Esophagus squamous epithelium (tissue), 5 donors: ENCODE data around the gene KAZALD1. TPM values are rescaled to one million over a fixed set of nuclear protein-coding genes. Genes with fewer than 3 reads are reported as not detected.

ENCODE experiments used
- DNase-seq: peaks from one replicate; lab custom pipeline; 2025; lab: John Stamatoyannopoulos, UW
- H3K27ac ChIP-seq, 4 donors: fragments of 200-600 bp; sonication (generic); one replicate each; pipeline ENCODE4 v1.5.1; 2016 to 2019; ENCODE audit warnings: mild to moderate bottlenecking in 1 of 4
- H3K27me3 ChIP-seq, 4 donors: fragments of 200-600 bp; sonication (generic); 1 replicate in 3 of 4; 2 replicates in 1 of 4; pipeline versions ENCODE4 v1.5.1 to v1.6.0; 2017 to 2021; ENCODE audit warnings: antibody characterized with exemption in 1 of 4
- H3K36me3 ChIP-seq, 3 donors: fragments of 200-600 bp; sonication (generic); one replicate each; pipeline ENCODE4 v1.5.1; 2016 to 2019
- H3K4me1 ChIP-seq, 3 donors: fragments of 200-600 bp; sonication (generic); one replicate each; pipeline ENCODE4 v1.5.1; 2017 to 2019
- H3K4me3 ChIP-seq, 4 donors: fragments of 200-600 bp; sonication (generic); 1 replicate in 3 of 4; 2 replicates in 1 of 4; pipeline ENCODE4 v1.5.1; 2016 to 2019; ENCODE audit warnings: mild to moderate bottlenecking in 2 of 4, moderate library complexity in 1 of 4
- H3K9me3 ChIP-seq, 3 donors: fragments of 200-600 bp; sonication (generic); one replicate each; pipeline ENCODE4 v1.5.1; 2016 to 2019
- POLR2A ChIP-seq, 4 donors: fragments of 450-650 bp; IDR thresholded peaks; one replicate each; pipeline ENCODE4 v1.6.1; 2017; ENCODE audit warnings: antibody characterized with exemption in 4 of 4, mild to moderate bottlenecking in 4 of 4, moderate library complexity in 3 of 4
- WGBS, 2 donors: methylation state at CpG; one replicate each; pipeline ENCODE4 v1.1.5; 2018; 5-methylcytosine and 5-hydroxymethylcytosine counted together
- intact Hi-C: fragments of 100-400 bp; cut with DNase I; formaldehyde crosslinking; loops from one replicate; pipeline ENCODE4 v1.15.0; 2022
- total RNA-seq, 4 donors: library from RNA; depleted of rRNA; stranded (reverse); fragments of >200 nt; gene quantifications; one replicate each; pipeline ENCODE4 v1.1.0, GENCODE V29; 2016
- TF ChIP-seq, protein P1 (sequence below), 6 experiments: fragments of 450-650 bp in 4 of 6; fragments of 200-600 bp in 2 of 6; sonication (generic) in 2 of 6; IDR thresholded peaks; one replicate each; pipeline ENCODE4 v1.5.1; 2016 to 2019; ENCODE audit warnings: antibody characterized with exemption in 6 of 6, mild to moderate bottlenecking in 4 of 6, moderate library complexity in 4 of 6
- donor health status: DM: yes; HTN: yes; CAD: no.

KAZALD1 gene
- total RNA-seq, 4 donors from 2014 or later = 0.47 to 1.4 (median 1.1) TPM; not detected in 1

DNA sequence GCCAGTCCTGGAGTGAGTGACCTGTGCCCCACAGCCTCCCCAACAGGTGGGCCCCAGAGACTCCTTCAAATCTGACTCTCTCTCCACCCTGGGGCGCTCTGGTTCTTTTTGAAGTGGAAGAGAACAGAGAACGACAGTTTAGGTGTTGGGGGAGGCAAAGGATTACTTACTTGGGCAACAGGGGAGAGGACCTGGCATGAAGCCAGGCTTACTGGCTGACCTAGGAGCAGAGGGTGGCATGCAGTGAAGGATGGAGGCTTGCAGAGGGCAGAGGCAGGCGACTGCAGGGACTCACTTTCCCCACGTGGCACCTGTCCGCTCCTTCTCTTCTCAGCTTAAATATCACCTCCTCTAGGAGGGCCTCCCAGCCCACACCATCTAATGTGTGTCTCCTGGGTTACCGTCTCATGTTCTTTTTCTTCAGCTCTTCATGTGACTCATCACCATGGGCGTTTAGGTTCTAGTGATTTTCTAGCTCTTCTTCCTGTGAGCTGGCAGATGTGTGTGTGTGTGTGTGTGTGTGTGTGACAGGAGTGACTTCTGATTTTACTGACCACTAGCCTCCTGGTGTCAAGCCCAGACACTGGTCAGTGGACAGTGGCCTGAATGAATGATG, 46.7 kb upstream of the KAZALD1 start:
- peaks cover 15 to 38% (median 22%) of the 10 kb centered on the region in 3 donors for H3K4me1 ChIP-seq
- no peak overlapping the region for H3K4me3 ChIP-seq
- intact Hi-C loops = no loop called here
- no peak overlapping the region for H3K27ac ChIP-seq
- peaks cover 0 to 39% (median 0%) of the 10 kb centered on the region in 4 donors for H3K27me3 ChIP-seq
- H3K9me3 ChIP-seq = no peaks in the 10 kb centered on the region
- H3K36me3 ChIP-seq = no peaks in the 10 kb centered on the region
- WGBS, 2 donors = 17 to 31% methylated on average over 2 to 5 of the region's 7 CpGs
- DNase-seq = no peak
- no peak for TF ChIP-seq POLR2A (IDR thresholded peaks at IDR 0.05)
- TF ChIP-seq, protein P1, sequence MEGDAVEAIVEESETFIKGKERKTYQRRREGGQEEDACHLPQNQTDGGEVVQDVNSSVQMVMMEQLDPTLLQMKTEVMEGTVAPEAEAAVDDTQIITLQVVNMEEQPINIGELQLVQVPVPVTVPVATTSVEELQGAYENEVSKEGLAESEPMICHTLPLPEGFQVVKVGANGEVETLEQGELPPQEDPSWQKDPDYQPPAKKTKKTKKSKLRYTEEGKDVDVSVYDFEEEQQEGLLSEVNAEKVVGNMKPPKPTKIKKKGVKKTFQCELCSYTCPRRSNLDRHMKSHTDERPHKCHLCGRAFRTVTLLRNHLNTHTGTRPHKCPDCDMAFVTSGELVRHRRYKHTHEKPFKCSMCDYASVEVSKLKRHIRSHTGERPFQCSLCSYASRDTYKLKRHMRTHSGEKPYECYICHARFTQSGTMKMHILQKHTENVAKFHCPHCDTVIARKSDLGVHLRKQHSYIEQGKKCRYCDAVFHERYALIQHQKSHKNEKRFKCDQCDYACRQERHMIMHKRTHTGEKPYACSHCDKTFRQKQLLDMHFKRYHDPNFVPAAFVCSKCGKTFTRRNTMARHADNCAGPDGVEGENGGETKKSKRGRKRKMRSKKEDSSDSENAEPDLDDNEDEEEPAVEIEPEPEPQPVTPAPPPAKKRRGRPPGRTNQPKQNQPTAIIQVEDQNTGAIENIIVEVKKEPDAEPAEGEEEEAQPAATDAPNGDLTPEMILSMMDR (IDR thresholded peaks at IDR 0.05) = no peak

DNA sequence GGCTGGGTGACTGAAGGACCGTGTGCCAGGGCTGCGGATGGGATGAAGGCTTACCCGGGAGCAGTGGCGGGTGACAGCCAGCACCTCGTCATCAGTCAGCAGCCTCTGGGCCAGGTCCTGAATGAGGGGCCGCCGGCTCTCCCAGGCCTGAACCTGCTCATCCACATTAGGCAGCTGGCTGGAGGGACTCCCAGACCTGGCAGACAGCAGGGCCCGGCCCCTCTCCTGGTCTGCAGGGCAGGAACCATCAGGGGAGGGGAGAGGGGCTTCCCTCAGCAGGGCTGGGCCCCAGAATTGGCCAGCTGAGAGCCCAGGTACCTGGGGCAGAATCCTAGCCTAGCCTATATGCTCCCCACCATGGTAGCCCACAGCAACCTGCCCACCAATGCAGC, 46.2 kb upstream of the KAZALD1 start:
- H3K36me3 ChIP-seq = no peaks in the 10 kb centered on the region
- H3K4me3 ChIP-seq = no peak overlapping the region
- TF ChIP-seq POLR2A (IDR thresholded peaks at IDR 0.05) = no peak
- TF ChIP-seq, protein P1 (IDR thresholded peaks at IDR 0.05) = no peak
- intact Hi-C loops = no loop called here
- no peak overlapping the region for H3K27ac ChIP-seq
- peaks cover 0 to 44% (median 0%) of the 10 kb centered on the region in 4 donors for H3K27me3 ChIP-seq
- H3K9me3 ChIP-seq = no peaks in the 10 kb centered on the region
- no peak for DNase-seq
- peaks cover 15 to 38% (median 22%) of the 10 kb centered on the region in 3 donors for H3K4me1 ChIP-seq
- WGBS, 2 donors = no CpG with 5 or more reads among the region's 8 CpGs

DNA sequence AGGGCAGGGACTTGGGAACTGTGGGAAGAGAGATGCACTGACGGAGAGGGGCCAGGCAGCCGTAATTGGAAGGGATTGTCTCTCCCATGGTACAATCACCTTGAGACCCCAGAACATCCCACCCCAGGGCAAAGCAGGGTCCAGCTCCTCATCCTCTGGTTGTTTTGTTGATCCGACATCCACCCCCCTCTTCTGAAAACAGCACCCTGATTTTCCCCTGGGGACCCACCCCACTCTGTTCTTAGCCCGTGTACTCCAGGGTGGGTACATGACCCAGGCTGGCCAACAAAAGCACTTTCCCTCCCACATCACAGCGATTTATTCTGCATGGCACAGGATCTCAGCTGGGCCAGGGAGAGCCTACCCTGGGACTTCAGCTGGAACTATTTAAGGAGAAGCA, 45.0 kb upstream of the KAZALD1 start:
- WGBS, 2 donors = 66 to 86% methylated on average over 3 to 5 of the region's 5 CpGs
- H3K4me3 ChIP-seq = no peak overlapping the region
- TF ChIP-seq, protein P1 (IDR thresholded peaks at IDR 0.05) = no peak
- TF ChIP-seq POLR2A (IDR thresholded peaks at IDR 0.05) = no peak
- intact Hi-C loops = no loop called here
- no peak for DNase-seq
- H3K27ac ChIP-seq = no peak overlapping the region
- H3K36me3 ChIP-seq = no peaks in the 10 kb centered on the region
- no peaks in the 10 kb centered on the region for H3K9me3 ChIP-seq
- peaks cover 15 to 37% (median 22%) of the 10 kb centered on the region in 3 donors for H3K4me1 ChIP-seq
- H3K27me3 ChIP-seq = peaks cover 0 to 55% (median 0%) of the 10 kb centered on the region in 4 donors

DNA sequence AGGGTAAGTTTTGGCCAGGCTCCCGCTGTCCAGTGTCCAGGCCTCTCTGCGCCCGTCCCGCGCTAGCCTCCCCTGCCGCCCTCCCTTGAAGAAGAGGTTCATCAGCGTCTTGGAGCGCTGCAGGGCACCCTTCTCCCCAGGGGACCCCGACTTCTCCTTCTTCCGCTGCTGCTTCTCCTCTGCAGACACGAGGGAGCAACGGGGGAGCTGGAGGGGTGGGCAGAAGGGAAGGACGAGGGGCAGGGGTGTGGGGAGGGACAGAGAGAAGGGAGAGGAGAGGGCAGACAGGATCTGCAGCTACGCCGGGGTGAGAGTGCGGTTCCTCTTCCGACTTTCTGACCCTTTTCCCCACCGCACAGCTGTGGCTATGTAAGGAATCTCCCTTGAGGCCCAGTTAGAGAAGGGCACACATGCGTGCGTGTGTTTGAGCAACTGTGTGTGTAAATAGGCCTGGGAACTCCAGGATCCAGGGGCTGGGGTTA, 43.6 kb upstream of the KAZALD1 start:
- intact Hi-C loops = no loop called here
- no peak overlapping the region for H3K4me3 ChIP-seq
- H3K36me3 ChIP-seq = no peaks in the 10 kb centered on the region
- H3K4me1 ChIP-seq = peaks cover 13 to 24% (median 15%) of the 10 kb centered on the region in 3 donors
- H3K9me3 ChIP-seq = no peaks in the 10 kb centered on the region
- H3K27me3 ChIP-seq = peaks cover 0 to 55% (median 0%) of the 10 kb centered on the region in 4 donors
- WGBS, 2 donors = 52 to 55% methylated on average over 8 to 18 of the region's 20 CpGs
- TF ChIP-seq POLR2A (IDR thresholded peaks at IDR 0.05) = no peak
- TF ChIP-seq, protein P1 (IDR thresholded peaks at IDR 0.05) = no peak
- no peak overlapping the region for H3K27ac ChIP-seq
- no peak for DNase-seq

DNA sequence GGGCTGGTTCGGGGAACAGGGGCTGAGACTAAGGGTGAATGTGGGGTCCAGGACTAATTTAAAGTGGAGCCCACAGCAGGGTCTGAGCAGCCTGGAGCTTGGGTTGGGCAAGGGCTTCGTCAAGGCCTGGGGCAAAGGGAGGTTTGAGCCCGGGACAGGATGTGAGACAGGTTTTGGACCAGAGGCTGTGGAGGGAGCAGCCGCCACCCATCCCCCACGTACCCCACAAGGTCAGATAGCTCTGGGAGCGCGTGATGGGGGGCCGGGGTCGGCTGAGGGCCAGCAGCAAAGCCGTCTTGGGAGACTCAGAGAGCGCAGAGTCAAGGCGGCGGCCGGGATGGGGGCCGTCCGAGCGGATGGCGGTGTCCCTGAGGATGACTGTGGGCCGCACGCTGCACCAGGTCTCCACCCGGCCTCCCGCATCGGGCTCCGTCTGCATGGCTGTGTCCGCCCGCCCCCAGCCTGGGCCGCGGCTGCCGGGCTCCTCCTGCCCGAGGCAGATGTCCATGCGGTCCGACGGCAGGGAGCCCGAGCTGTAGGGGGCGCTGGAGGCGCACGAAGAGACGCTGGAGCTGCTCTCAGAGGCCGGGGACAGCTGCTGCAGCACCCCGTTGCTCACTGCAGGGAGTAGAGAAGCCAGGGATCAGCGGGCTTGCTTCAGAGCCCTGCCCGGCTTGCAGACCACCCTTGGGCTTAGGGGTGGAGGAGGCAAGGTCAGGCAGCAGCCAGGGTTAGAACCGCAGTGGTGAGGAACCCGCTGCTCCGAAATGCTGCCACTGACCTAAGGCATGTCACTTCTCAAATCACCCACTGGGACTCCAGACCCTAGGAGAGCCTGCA, 43.0 kb upstream of the KAZALD1 start:
- TF ChIP-seq, protein P1 (IDR thresholded peaks at IDR 0.05) = peak in 5 of 6 experiments; percentile 50 to 79 (median 68)
- TF ChIP-seq POLR2A (IDR thresholded peaks at IDR 0.05) = no peak
- intact Hi-C loops = no loop called here
- Histone ChIP-seq H3K27ac (no peak overlapping the region), H3K4me3 (peak overlapping the region in 1 of 4 donors; percentile 4), H3K4me1 (peaks cover 7 to 17% (median 12%) of the 10 kb centered on the region in 3 donors), H3K27me3 (peaks cover 0 to 55% (median 0%) of the 10 kb centered on the region in 4 donors), H3K9me3 (no peaks in the 10 kb centered on the region), H3K36me3 (no peaks in the 10 kb centered on the region)
- 12 to 34% methylated on average over 8 to 15 of the region's 45 CpGs for WGBS, 2 donors
- no peak for DNase-seq
